ENCODE results near the gene SH3YL1.

SH3YL1 gene

GRCh38 chr2:169741-170140, 94.1 kb downstream of the SH3YL1 start:
- Histone ChIP-seq H3K4me3 (ENCODE audit: insufficient read depth, low read depth, low read length, poor library complexity, severe bottlenecking) (no peak overlapping the region), H3K36me3 (ENCODE audit: control insufficient read depth, insufficient read depth, low read length) (no peaks in the 10 kb centered on the region), H3K27ac (ENCODE audit: insufficient read depth, low read length, poor library complexity, severe bottlenecking) (no peak overlapping the region), H3K9me3 (ENCODE audit: control insufficient read depth, low read length) (no peaks in the 10 kb centered on the region), H3K27me3 (replicated peaks; ENCODE audit: control insufficient read depth, insufficient read depth, low read length, poor library complexity, severe bottlenecking) (no peaks in the 10 kb centered on the region), H3K4me1 (ENCODE audit: control insufficient read depth, insufficient read depth, low read length, poor library complexity, severe bottlenecking) (no peaks in the 10 kb centered on the region)
- no peak for DNase-seq

Measured in effector memory CD4-positive, alpha-beta T cell (primary cell).